Body of pancreas (tissue), 4 donors: Measurements from ENCODE around the gene GALNT17.

Experiments used
- POLR2A ChIP-seq, 3 donors: fragments of 450-650 bp; IDR thresholded peaks; one replicate each; pipeline ENCODE4 v1.6.1; 2016; ENCODE audit warnings: antibody characterized with exemption in 3 of 3, mild to moderate bottlenecking in 2 of 3
- TF ChIP-seq, protein P1 (sequence below), 7 experiments: fragments of 450-650 bp in 4 of 7; fragments of 200-600 bp in 3 of 7; sonication (generic) in 3 of 7; IDR thresholded peaks; one replicate each; pipeline ENCODE4 v1.5.1; 2016 to 2019; ENCODE audit warnings: antibody characterized with exemption in 7 of 7

DNA sequence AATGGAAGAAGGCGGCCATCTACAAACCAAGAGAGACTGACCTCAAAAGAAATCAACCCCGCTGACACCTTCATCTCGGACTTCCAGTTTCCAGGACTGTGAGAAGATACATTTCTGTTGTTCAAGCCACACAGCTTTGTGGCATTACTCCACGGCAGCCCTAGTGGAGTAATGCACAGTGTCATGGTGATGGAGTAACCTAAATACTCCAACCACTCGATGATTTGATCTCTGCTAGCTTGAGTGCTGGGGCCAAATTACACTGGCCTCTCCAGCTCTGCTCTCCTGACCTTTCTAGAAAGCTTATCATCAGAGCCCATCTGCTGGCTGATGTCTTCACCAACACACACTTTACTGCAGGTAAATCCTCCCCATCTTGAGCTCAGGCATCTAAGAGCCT lies 52.2 kb downstream of the GALNT17 start:
- TF ChIP-seq, protein P1, sequence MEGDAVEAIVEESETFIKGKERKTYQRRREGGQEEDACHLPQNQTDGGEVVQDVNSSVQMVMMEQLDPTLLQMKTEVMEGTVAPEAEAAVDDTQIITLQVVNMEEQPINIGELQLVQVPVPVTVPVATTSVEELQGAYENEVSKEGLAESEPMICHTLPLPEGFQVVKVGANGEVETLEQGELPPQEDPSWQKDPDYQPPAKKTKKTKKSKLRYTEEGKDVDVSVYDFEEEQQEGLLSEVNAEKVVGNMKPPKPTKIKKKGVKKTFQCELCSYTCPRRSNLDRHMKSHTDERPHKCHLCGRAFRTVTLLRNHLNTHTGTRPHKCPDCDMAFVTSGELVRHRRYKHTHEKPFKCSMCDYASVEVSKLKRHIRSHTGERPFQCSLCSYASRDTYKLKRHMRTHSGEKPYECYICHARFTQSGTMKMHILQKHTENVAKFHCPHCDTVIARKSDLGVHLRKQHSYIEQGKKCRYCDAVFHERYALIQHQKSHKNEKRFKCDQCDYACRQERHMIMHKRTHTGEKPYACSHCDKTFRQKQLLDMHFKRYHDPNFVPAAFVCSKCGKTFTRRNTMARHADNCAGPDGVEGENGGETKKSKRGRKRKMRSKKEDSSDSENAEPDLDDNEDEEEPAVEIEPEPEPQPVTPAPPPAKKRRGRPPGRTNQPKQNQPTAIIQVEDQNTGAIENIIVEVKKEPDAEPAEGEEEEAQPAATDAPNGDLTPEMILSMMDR (IDR thresholded peaks at IDR 0.05) = no peak
- TF ChIP-seq POLR2A (IDR thresholded peaks at IDR 0.05) = no peak
